Mucosa of gallbladder (tissue), 1 donor: ENCODE results near the gene PCDHGC5. TPM values are rescaled to one million over a fixed set of nuclear protein-coding genes. Genes with fewer than 3 reads are reported as not detected.

ENCODE experiments used
- DNase-seq: peaks from one replicate; pipeline ENCODE4 v3.0.0-alpha.2; 2020; ENCODE audit warnings: low spot score
- total RNA-seq: library from RNA; stranded (reverse); gene quantifications from one replicate; pipeline ENCODE4 v1.2.1, GENCODE V29; 2021
- donor health status: DM: no; HTN: no; CAD: no.

Gene PCDHGC5
- total RNA-seq, 1 donor from 2014 or later = 2.0 TPM

DNA sequence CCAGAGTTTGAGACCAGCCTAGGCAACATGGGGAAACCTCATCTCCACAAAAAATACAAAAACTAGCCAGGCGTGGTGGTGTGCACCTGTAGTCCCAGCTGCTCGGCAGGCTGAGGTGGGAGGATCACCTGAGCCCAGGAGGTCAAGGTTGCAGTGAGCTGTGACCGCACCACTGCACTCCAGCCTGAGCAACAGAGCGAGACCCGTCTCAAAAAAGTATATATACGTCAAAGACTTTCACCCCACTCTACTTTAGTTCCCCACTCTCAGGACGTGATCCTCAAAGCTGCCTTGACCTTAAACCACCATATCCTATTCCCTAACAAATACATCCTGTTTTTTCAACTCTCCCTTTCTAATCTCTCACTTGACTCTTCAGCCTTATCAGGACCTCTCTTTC is 41.0 kb downstream of the PCDHGC5 start:
- DNase-seq = no peak

DNA sequence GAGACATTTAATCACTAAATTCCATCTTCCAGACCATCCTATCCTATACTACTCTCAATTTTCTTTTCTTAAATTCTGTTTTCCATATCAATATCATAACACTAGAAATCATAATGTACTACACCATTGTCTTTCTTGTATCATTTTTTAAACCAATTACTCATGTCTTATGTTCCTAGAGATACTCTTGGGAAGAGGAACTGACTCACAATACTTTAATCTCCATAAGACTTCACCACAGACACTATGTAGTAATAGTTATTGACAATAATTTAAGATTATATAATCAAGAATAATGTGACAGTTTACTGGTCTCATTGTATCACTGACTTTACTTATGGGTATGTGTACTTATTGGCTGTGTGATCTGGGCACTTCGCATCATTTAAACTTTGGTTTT is 43.8 kb downstream of the PCDHGC5 start:
- DNase-seq = no peak

DNA sequence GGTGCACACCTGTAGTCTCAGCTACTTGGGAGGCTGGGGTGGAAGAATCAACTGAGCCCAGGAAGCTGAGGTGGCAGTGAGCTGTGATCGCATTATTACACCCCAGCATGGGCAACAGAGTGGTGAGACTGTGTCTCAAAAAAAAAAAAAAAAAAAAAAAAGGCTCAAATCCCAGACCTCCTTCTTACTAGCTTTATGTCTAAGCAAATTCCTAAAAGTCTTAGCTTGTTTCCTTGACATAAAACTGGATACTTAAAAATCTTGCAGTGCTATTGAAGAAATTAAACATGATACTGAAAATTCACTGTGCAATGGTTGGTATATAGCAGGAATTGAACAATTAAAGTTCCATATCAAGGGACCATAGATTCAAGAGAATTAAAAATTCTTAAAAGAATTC is 45.0 kb downstream of the PCDHGC5 start:
- DNase-seq = no peak

DNA sequence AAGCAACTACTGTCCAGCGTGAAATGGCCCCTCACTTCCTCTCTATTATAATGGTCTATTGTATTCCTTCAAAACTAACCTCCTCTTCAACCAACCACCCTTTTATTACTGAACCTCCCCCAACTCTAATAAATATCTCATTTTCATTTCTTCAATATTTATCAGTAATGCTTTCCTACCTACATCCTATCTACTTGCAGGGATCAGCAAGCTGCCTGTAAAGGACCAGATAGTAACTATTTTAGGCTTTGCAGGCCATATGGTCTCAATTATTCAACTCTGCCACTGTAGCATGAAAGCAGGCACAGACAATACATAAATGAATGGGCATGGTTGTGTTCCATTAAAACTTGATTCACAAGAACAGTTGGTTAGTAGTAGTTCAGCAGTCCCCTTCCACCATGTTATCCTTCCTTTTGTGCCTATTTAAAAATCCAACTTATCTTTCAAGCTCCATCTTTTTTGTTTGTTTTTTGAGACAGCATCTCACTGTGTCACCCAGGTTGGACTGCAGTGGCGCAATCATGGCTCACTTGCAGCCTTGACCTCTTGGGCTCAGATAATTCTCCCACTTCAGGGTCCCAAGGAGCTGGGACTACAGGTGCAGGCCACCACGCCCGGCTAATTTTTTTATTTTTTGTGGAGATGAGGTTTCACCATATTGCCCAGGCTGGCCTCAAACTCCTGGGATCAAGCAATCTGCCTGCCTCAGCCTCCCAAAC is 45.8 kb downstream of the PCDHGC5 start:
- no peak for DNase-seq

Other genes starting within 250 kb of the PCDHGC5 start
- gene PCDHB15, start 243.7 kb upstream of the PCDHGC5 start, total RNA-seq = 3.6 TPM
- not detected for gene SLC25A2, start 185.0 kb upstream of the PCDHGC5 start, total RNA-seq
- 65.2 TPM for gene TAF7, start 168.3 kb upstream of the PCDHGC5 start, total RNA-seq
- 0.72 TPM for gene PCDHGA1, start 158.6 kb upstream of the PCDHGC5 start, total RNA-seq
- gene PCDHGA2, start 150.3 kb upstream of the PCDHGC5 start, total RNA-seq = 6.7 TPM
- 4.0 TPM for gene PCDHGA3, start 145.3 kb upstream of the PCDHGC5 start, total RNA-seq
- 4.6 TPM for gene PCDHGB1, start 139.0 kb upstream of the PCDHGC5 start, total RNA-seq
- 3.3 TPM for gene PCDHGA4, start 134.1 kb upstream of the PCDHGC5 start, total RNA-seq
- gene PCDHGB2, start 129.1 kb upstream of the PCDHGC5 start, total RNA-seq = 5.1 TPM
- 3.3 TPM for gene PCDHGA5, start 124.9 kb upstream of the PCDHGC5 start, total RNA-seq
- 3.0 TPM for gene PCDHGB3, start 118.8 kb upstream of the PCDHGC5 start, total RNA-seq
- 6.6 TPM for gene PCDHGA6, start 115.2 kb upstream of the PCDHGC5 start, total RNA-seq
- gene PCDHGA7, start 106.3 kb upstream of the PCDHGC5 start, total RNA-seq = 4.5 TPM
- 5.2 TPM for gene PCDHGB4, start 101.4 kb upstream of the PCDHGC5 start, total RNA-seq
- gene PCDHGA8, start 96.4 kb upstream of the PCDHGC5 start, total RNA-seq = 1.9 TPM
- gene PCDHGB5, start 91.1 kb upstream of the PCDHGC5 start, total RNA-seq = 12.4 TPM
- 7.5 TPM for gene PCDHGA9, start 86.3 kb upstream of the PCDHGC5 start, total RNA-seq
- 11.6 TPM for gene PCDHGB6, start 81.1 kb upstream of the PCDHGC5 start, total RNA-seq
- gene PCDHGA10, start 76.1 kb upstream of the PCDHGC5 start, total RNA-seq = 6.2 TPM
- 15.5 TPM for gene PCDHGB7, start 71.4 kb upstream of the PCDHGC5 start, total RNA-seq
- 4.2 TPM for gene PCDHGA11, start 68.0 kb upstream of the PCDHGC5 start, total RNA-seq
- gene PCDHGA12, start 58.6 kb upstream of the PCDHGC5 start, total RNA-seq = 10.2 TPM
- 82.4 TPM for gene PCDHGC3, start 13.1 kb upstream of the PCDHGC5 start, total RNA-seq
- gene PCDHGC4, start 4.1 kb upstream of the PCDHGC5 start, total RNA-seq = 2.6 TPM
- gene DIAPH1, start 129.9 kb downstream of the PCDHGC5 start, total RNA-seq = 85.9 TPM
- gene HDAC3, start 147.8 kb downstream of the PCDHGC5 start, total RNA-seq = 43.3 TPM
- gene RELL2, start 147.9 kb downstream of the PCDHGC5 start, total RNA-seq = 10.2 TPM
- gene FCHSD1, start 162.3 kb downstream of the PCDHGC5 start, total RNA-seq = 62.0 TPM
- 24.2 TPM for gene ARAP3, start 193.1 kb downstream of the PCDHGC5 start, total RNA-seq